Measurements from ENCODE around the gene RFXANK.
A peak's percentile ranks its signal among the peaks of the same experiment; 100 is the strongest.

GRCh38 chr19:19145684-19146608 lies 46.1 kb upstream of the RFXANK start:
- peak; percentile 80 to 99 (median 92) for TF ChIP-seq CTCF (IDR thresholded peaks at IDR 0.05)
- TF ChIP-seq POLR2A (IDR thresholded peaks at IDR 0.05): no peak

Measured in thyroid gland (tissue), 4 donors.